Measurements from ENCODE around the gene DDX20.

The DDX20 gene

DNA sequence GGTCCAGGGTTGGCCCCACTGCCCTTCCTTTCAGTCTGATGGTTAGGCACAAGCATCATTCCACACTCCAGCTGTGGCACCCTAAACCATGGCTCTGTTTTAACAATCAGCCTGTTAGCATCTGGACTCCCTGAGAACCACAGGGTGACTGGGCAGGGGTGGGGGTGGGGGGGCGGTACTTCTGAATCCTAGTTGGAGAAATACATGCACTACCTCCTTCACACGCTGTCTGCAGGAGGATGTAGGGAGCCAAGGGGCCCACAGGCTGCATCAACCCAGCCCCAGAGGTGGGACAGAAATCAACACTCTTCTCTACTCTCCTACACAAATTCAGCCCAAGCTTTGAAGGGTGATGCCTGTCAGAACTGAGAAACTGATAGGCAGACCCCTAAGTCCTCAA lies 23.8 kb downstream of the DDX20 start:
- no peaks in the 10 kb centered on the region for H3K79me2 ChIP-seq
- H3K4me1 ChIP-seq: no peaks in the 10 kb centered on the region
- H3K27ac ChIP-seq: no peak overlapping the region
- no peak overlapping the region for H3K4me2 ChIP-seq (ENCODE audit: low read length)
- no peaks in the 10 kb centered on the region for H3K36me3 ChIP-seq (ENCODE audit: control insufficient read depth, insufficient read depth, low read length)
- no peak overlapping the region for H3K4me3 ChIP-seq (ENCODE audit: low read depth, low read length)
- no peak overlapping the region for H2AFZ ChIP-seq
- TF ChIP-seq, protein P1, sequence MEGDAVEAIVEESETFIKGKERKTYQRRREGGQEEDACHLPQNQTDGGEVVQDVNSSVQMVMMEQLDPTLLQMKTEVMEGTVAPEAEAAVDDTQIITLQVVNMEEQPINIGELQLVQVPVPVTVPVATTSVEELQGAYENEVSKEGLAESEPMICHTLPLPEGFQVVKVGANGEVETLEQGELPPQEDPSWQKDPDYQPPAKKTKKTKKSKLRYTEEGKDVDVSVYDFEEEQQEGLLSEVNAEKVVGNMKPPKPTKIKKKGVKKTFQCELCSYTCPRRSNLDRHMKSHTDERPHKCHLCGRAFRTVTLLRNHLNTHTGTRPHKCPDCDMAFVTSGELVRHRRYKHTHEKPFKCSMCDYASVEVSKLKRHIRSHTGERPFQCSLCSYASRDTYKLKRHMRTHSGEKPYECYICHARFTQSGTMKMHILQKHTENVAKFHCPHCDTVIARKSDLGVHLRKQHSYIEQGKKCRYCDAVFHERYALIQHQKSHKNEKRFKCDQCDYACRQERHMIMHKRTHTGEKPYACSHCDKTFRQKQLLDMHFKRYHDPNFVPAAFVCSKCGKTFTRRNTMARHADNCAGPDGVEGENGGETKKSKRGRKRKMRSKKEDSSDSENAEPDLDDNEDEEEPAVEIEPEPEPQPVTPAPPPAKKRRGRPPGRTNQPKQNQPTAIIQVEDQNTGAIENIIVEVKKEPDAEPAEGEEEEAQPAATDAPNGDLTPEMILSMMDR (IDR thresholded peaks at IDR 0.05): no peak
- H3K9ac ChIP-seq: no peak overlapping the region
- no peaks in the 10 kb centered on the region for H3K9me3 ChIP-seq (ENCODE audit: control insufficient read depth, low read length)
- no peaks in the 10 kb centered on the region for H3K27me3 ChIP-seq (ENCODE audit: control insufficient read depth, insufficient read depth, low read length)

DNA sequence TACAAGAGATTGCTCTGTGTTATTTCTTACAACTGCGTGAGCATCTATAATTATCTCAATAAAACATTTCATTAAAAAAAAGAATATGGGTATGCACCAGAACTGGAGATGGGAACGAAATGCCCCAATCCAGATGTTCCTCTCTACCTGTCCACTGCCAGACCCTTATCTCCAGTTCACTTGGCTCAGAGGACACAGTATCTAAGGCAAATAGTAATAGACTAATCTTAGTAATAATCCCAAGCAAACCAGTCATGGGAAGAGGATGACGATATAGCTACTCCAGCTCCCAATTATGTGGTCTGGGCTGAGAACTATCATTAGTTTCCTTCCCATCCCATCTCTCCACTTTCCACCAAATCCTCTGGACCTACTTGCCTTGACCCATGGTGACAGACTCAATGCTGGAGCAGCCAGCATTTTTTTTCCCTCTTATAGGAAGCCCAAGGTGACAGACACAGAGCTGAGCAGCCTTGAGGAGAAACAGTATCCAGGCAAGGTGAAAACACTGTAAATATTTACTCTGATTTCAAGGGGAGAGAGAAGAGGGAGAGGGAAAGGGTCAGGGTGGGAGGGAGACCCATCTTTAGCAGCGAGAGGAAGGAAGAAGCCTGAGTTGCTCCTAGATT lies 28.7 kb downstream of the DDX20 start:
- TF ChIP-seq, protein P1 (IDR thresholded peaks at IDR 0.05): no peak
- H3K79me2 ChIP-seq: no peaks in the 10 kb centered on the region
- no peaks in the 10 kb centered on the region for H3K27me3 ChIP-seq (ENCODE audit: control insufficient read depth, insufficient read depth, low read length)
- H3K9ac ChIP-seq: no peak overlapping the region
- no peaks in the 10 kb centered on the region for H3K36me3 ChIP-seq (ENCODE audit: control insufficient read depth, insufficient read depth, low read length)
- no peak overlapping the region for H3K27ac ChIP-seq
- H2AFZ ChIP-seq: no peak overlapping the region
- H3K4me2 ChIP-seq (ENCODE audit: low read length): no peak overlapping the region
- no peaks in the 10 kb centered on the region for H3K4me1 ChIP-seq
- no peak overlapping the region for H3K4me3 ChIP-seq (ENCODE audit: low read depth, low read length)
- no peaks in the 10 kb centered on the region for H3K9me3 ChIP-seq (ENCODE audit: control insufficient read depth, low read length)

DNA sequence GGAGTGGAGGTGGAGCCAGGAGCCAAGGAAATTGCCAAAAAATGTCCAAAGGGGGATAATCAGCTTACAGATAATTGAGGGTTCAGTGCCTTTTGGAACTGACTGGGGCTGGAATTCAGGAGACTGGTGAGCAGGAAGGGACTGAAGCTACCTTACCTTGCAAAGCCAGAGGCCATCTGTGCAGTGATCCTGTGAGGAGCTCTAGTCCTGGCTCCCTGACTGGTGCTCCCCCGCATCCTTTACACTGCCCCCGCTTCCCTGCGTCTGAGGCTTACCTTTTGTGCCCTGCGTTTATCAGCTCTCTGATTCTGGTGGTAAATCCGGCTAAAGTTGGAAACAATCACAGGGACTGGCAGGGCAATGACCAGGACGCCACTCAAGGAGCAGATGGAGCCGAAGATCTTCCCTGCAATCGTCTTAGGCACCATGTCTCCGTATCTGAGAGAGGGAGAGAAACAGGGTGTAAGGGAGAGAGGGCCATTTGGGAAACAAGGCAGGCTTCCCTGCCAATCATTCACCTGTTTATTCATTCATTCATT lies 31.0 kb downstream of the DDX20 start:
- H3K4me3 ChIP-seq (ENCODE audit: low read depth, low read length): no peak overlapping the region
- H3K36me3 ChIP-seq (ENCODE audit: control insufficient read depth, insufficient read depth, low read length): no peaks in the 10 kb centered on the region
- no peaks in the 10 kb centered on the region for H3K27me3 ChIP-seq (ENCODE audit: control insufficient read depth, insufficient read depth, low read length)
- H2AFZ ChIP-seq: no peak overlapping the region
- H3K79me2 ChIP-seq: no peaks in the 10 kb centered on the region
- H3K4me2 ChIP-seq (ENCODE audit: low read length): no peak overlapping the region
- no peak overlapping the region for H3K27ac ChIP-seq
- TF ChIP-seq, protein P1 (IDR thresholded peaks at IDR 0.05): no peak
- no peak overlapping the region for H3K9ac ChIP-seq
- no peaks in the 10 kb centered on the region for H3K9me3 ChIP-seq (ENCODE audit: control insufficient read depth, low read length)
- H3K4me1 ChIP-seq: no peaks in the 10 kb centered on the region

DNA sequence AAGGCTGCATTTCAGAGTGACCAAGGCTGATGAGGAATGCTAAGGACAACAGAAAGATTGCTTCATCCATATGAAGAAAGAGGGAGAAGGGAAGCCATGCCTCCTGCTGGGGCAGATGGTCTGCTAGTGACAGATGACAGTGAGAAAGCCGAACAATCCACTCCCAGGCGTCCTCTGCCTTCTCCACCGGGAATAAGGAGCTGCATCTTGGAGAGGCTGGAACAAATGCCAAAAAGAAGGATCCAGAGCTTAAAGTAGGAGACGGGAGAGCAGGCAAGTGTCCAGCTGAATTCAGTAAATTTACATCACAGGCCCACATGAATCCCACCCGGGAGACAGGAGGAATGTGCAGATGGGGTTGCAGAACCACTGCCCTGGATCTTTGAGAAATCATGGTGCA lies 33.4 kb downstream of the DDX20 start:
- Histone ChIP-seq H3K36me3 (ENCODE audit: control insufficient read depth, insufficient read depth, low read length) (no peaks in the 10 kb centered on the region), H3K9me3 (ENCODE audit: control insufficient read depth, low read length) (no peaks in the 10 kb centered on the region), H3K4me2 (ENCODE audit: low read length) (no peak overlapping the region), H3K27ac (no peak overlapping the region), H3K9ac (no peak overlapping the region), H3K79me2 (no peaks in the 10 kb centered on the region), H3K27me3 (ENCODE audit: control insufficient read depth, insufficient read depth, low read length) (no peaks in the 10 kb centered on the region), H2AFZ (no peak overlapping the region), H3K4me1 (no peaks in the 10 kb centered on the region), H3K4me3 (ENCODE audit: low read depth, low read length) (no peak overlapping the region)
- TF ChIP-seq, protein P1 (IDR thresholded peaks at IDR 0.05): no peak
